ENCODE measurements around the gene GALNT6.

GRCh38 chr12:51389302-51389999 is 1.8 kb downstream of the GALNT6 start:
- TF ChIP-seq CTCF (conservative IDR thresholded peaks at IDR 0.05; ENCODE audit: low read depth, low read length) (no peak), EZH2 (IDR thresholded peaks at IDR 0.05; ENCODE audit: low read length, unreplicated experiment) (no peak)

All from PC-3 (cell line).